ENCODE measurements around the gene SPHK1.
A peak's percentile ranks its signal among the peaks of the same experiment; 100 is the strongest.
"Not testable (repeated sequence)": the region's sequence is repeated elsewhere in the genome, so short reads cannot be mapped to it uniquely, and the experiment has no call there.

SPHK1 gene

GRCh38 chr17:76353599-76354316, 30.7 kb upstream of the SPHK1 start, which contains the start of gene PRPSAP1:
Gene PRPSAP1, minus strand, starts transcription at chr17:76353916. Its CDS starts 213 bp downstream, at chr17:76353703.
- TF ChIP-seq POLR2AphosphoS5 (IDR thresholded peaks at IDR 0.05; ENCODE audit: low read depth, low read length): peak; percentile 87
- TF ChIP-seq POLR2A (IDR thresholded peaks at IDR 0.05; ENCODE audit: low read depth, low read length): peak; percentile 95
- TF ChIP-seq TAF1 (IDR thresholded peaks at IDR 0.05; ENCODE audit: borderline replicate concordance, low read depth, low read length): peak; percentile 91
- DNase-seq (ENCODE audit: insufficient read length) (peak; percentile 91), FAIRE-seq (peak; percentile 86)

DNA sequence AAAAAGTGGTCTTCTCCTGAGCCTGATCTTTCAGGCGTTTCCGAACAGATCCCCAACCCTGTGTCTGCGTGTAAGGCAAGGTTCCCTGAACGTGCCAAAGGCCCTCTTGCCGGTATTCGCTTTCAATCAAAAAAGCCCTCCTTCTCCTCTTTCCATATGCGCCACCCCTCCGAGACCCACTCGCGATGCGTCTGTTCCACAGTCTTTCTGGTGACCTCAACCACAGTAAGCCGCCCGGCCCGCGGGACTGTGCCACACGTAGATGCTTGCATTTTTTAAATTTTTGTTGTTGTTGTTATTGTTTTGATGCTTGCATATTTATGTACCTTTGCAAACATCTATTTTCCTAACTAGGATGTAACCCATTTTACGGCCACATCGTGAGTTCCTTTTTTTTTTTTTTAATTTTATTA, 30.1 kb upstream of the SPHK1 start:
- no peak for FAIRE-seq
- no peak for DNase-seq (ENCODE audit: insufficient read length)
- no peak for TF ChIP-seq POLR2AphosphoS5 (IDR thresholded peaks at IDR 0.05; ENCODE audit: low read depth, low read length)
- TF ChIP-seq TAF1 (IDR thresholded peaks at IDR 0.05; ENCODE audit: borderline replicate concordance, low read depth, low read length): no peak
- no peak for TF ChIP-seq POLR2A (IDR thresholded peaks at IDR 0.05; ENCODE audit: low read depth, low read length)

DNA sequence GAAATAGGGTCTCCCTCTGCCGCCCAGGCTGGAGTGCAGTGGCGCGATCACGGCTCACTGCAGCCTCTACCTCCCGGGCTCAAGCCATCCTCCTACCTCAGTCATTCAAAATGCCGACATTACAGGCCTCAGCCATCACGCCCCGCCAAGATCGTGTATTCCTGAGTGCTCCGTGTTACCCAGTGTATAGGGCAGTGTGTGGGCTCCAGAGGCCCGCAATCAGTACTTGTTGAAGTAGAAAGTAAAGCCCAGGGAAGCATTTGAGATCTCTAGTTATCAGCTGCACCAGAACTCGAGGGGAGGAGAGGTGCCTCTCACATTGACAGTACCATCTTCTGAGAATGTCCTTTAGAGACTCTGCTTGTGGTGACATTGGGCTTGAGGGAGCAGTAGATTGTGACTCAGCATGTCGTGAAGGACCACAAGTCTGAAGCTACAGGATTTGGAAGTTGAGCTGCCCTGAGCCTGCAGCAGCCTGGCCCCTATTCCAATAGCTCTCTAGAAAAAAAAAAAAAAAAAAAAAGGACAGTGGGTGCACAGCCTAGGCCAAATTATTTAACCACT, 29.6 kb upstream of the SPHK1 start:
- no peak for FAIRE-seq
- TF ChIP-seq TAF1 (IDR thresholded peaks at IDR 0.05; ENCODE audit: borderline replicate concordance, low read depth, low read length) (no peak), POLR2A (IDR thresholded peaks at IDR 0.05; ENCODE audit: low read depth, low read length) (no peak), POLR2AphosphoS5 (IDR thresholded peaks at IDR 0.05; ENCODE audit: low read depth, low read length) (no peak)
- DNase-seq (ENCODE audit: insufficient read length): no peak

DNA sequence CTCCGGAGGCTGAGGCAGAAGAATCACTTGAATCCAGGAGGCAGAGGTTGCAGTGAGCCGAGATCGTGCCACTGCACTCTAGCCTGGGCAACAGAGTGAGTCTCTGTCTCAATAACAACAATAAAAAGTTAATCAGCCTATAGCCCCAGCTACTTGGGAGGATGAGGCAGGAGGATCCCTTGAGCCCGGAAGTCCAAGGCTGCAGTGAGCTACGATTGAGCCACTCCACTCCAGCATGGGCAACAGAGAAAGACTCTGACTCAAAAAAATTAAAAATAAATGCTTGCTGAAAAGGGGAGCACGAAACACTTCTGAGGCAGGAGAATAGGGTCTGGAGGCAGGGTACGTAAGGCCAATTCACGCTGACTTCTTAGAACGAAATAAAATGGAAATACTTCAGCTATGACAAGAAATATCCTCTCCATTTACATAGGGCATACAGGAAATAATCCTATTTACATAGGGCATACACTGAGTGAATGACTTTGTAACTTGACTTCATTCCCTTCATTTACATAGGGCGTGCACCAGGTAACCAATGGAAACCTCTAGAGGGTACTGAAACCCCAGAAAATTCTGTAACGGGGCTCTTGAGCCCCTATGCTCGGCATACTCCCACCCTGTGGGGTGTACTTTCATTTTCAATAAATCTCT, 27.5 kb upstream of the SPHK1 start:
- no peak for DNase-seq (ENCODE audit: insufficient read length)

DNA sequence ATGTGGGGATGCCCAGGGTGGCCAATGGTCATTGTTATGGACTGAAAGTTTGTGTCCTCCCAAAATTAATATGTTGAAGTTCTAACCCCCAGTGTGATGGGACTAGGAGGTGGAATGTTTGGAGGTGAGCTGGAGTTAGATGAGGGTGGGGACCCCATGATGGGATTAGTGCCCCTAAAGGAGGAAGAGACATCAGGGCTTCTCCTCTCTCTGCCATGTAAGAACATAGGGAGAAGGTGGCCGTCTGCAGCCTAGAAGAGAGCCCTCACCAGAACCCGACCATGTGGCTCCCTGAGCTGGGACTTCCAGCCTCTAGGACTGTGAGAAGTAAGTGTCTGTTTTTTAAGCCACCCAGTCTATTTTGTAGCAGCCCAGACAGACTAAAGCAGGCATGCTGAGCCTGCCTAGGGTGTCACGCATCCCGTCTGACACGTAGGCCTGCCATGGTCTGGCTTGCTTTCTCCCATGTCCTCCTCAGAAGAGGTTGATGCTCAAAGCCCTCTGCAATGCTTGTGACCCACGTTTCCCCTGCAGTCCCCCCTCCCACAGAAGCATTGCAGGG, 26.7 kb upstream of the SPHK1 start:
- DNase-seq (ENCODE audit: insufficient read length) (no peak), FAIRE-seq (no peak)
- TF ChIP-seq POLR2A (IDR thresholded peaks at IDR 0.05; ENCODE audit: low read depth, low read length): no peak
- no peak for TF ChIP-seq POLR2AphosphoS5 (IDR thresholded peaks at IDR 0.05; ENCODE audit: low read depth, low read length)
- no peak for TF ChIP-seq TAF1 (IDR thresholded peaks at IDR 0.05; ENCODE audit: borderline replicate concordance, low read depth, low read length)

More for the DNA sequence above, 27.5 kb upstream of the SPHK1 start:
- TF ChIP-seq POLR2A (IDR thresholded peaks at IDR 0.05; ENCODE audit: low read depth, low read length): no peak
- no peak for TF ChIP-seq TAF1 (IDR thresholded peaks at IDR 0.05; ENCODE audit: borderline replicate concordance, low read depth, low read length)
- TF ChIP-seq POLR2AphosphoS5 (IDR thresholded peaks at IDR 0.05; ENCODE audit: low read depth, low read length): no peak
- no peak for FAIRE-seq

GRCh38 chr17:76359375-76359774, 25.0 kb upstream of the SPHK1 start:
- DNase-seq (ENCODE audit: insufficient read length): no peak
- FAIRE-seq: no peak
- TF ChIP-seq TAF1 (IDR thresholded peaks at IDR 0.05; ENCODE audit: borderline replicate concordance, low read depth, low read length) (no peak), POLR2A (IDR thresholded peaks at IDR 0.05; ENCODE audit: low read depth, low read length) (no peak), POLR2AphosphoS5 (IDR thresholded peaks at IDR 0.05; ENCODE audit: low read depth, low read length) (no peak)

DNA sequence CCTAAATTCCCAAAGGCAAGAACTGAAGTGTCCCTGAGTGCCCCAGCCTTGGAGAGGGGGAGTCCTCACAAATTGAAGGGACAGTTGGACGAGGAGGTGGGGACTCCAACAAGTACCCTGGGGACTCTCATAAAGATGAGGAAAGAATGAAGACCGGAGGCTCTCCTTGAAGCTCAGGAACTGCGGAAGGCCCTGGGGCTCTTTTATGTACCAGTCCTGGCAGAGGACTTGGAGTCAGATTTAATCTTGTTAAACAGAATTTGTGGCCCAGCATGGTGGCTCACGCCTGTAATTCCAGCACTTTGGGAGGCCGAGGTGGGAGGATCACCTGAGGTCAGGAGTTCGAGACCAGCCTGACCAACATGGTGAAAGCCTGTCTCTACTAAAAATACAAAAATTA, 24.6 kb upstream of the SPHK1 start:
- DNase-seq (ENCODE audit: insufficient read length); FAIRE-seq: not testable (repeated sequence)

DNA sequence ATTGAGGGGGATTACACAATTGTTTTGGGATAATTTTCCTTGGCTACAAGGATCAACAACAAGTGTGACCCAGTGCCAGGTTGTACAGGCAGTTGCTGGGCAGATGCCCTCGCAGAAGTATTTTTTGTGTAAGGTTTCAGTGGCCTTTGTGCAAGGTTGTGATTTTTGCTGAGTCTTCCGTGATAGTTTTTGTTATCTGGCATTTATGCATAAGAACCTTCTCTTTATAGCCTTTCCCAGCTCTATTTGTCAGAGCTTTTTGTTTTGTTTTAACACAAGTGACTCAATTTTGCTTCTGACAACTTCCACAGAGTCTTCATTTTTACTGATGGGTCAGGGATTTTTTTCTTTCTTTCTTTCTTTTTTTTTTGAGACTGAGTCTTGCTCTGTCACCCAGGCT, 23.9 kb upstream of the SPHK1 start:
- no peak for TF ChIP-seq POLR2A (IDR thresholded peaks at IDR 0.05; ENCODE audit: low read depth, low read length)
- no peak for TF ChIP-seq POLR2AphosphoS5 (IDR thresholded peaks at IDR 0.05; ENCODE audit: low read depth, low read length)
- no peak for DNase-seq (ENCODE audit: insufficient read length)
- no peak for FAIRE-seq

GRCh38 chr17:76363107-76363842, 21.1 kb upstream of the SPHK1 start:
- DNase-seq (ENCODE audit: insufficient read length): no peak
- no peak for FAIRE-seq
- TF ChIP-seq TAF1 (IDR thresholded peaks at IDR 0.05; ENCODE audit: borderline replicate concordance, low read depth, low read length) (no peak), POLR2A (IDR thresholded peaks at IDR 0.05; ENCODE audit: low read depth, low read length) (no peak), POLR2AphosphoS5 (IDR thresholded peaks at IDR 0.05; ENCODE audit: low read depth, low read length) (no peak)

- TF ChIP-seq POLR2A (IDR thresholded peaks at IDR 0.05; ENCODE audit: low read depth, low read length): no peak
- TF ChIP-seq POLR2AphosphoS5 (IDR thresholded peaks at IDR 0.05; ENCODE audit: low read depth, low read length): no peak
- TF ChIP-seq TAF1 (IDR thresholded peaks at IDR 0.05; ENCODE audit: borderline replicate concordance, low read depth, low read length): no peak
- no peak for FAIRE-seq
- DNase-seq (ENCODE audit: insufficient read length): no peak
These were observed 19.0 kb upstream of the SPHK1 start for GRCh38 chr17:76365256-76365903.

DNA sequence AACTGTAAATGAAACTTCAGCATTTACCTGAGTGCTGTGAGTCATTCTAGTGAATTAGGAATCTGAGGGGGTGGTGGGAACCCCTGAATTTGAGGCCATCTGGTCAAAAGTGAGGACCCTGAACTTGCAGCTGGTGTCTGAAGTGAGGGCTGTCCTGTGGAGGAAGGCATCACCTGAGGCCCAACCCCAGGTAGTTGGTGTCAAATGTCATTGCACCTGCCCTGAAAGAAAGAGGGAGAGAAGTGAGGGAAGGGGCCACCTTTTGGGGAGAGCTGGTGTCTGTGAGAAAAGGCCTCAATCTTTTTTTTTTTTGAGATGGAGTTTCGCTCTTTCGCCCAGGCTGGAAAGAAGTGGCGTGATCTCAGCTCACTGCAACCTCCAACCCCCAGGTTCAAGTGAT, 18.2 kb upstream of the SPHK1 start:
- FAIRE-seq (no peak), DNase-seq (ENCODE audit: insufficient read length) (no peak)
- TF ChIP-seq TAF1 (IDR thresholded peaks at IDR 0.05; ENCODE audit: borderline replicate concordance, low read depth, low read length) (no peak), POLR2A (IDR thresholded peaks at IDR 0.05; ENCODE audit: low read depth, low read length) (no peak), POLR2AphosphoS5 (IDR thresholded peaks at IDR 0.05; ENCODE audit: low read depth, low read length) (no peak)
